DMS53 treated with DMSO at 0.1 percent for 48 hours (cell line): ENCODE data around the gene OR1L8.

Source experiments
- DNase-seq: peaks from one replicate; lab custom pipeline; 2025; ENCODE audit not compliant: unreplicated experiment; lab: John Stamatoyannopoulos, UW

Gene OR1L8

GRCh38 chr9:122518226-122518625 is 65.0 kb downstream of the OR1L8 start:
- no peak for DNase-seq
